Gastroesophageal sphincter (tissue), 4 donors: ENCODE results near the gene KASH5. TPM values are rescaled to one million over a fixed set of nuclear protein-coding genes. Genes with fewer than 3 reads are reported as not detected.

Source experiments
- ATAC-seq: fragments of 150-250 bp; one replicate; pipeline ENCODE4 v1.9.1; 2016; ENCODE audit warnings: mild to moderate bottlenecking, moderate library complexity
- H3K27ac ChIP-seq, 4 donors: fragments of 200-600 bp; sonication (generic) in 3 of 4; 1 replicate in 3 of 4; 2 replicates in 1 of 4; pipeline ENCODE4 v1.5.1; 2016 to 2019
- H3K27me3 ChIP-seq: fragments of 200-600 bp; sonication (generic); one replicate; pipeline ENCODE4 v1.5.1; 2019
- H3K36me3 ChIP-seq, 2 donors: fragments of 200-600 bp; sonication (generic); one replicate each; pipeline ENCODE4 v1.5.1; 2019; ENCODE audit warnings: control low read depth in 1 of 2
- H3K4me1 ChIP-seq, 3 donors: fragments of 200-600 bp; sonication (generic); 1 replicate in 2 of 3; 2 replicates in 1 of 3; pipeline ENCODE4 v1.5.1; 2016 to 2019; ENCODE audit warnings: control low read depth in 2 of 3
- H3K4me3 ChIP-seq, 2 donors: fragments of 200-600 bp; sonication (generic); one replicate each; pipeline ENCODE4 v1.5.1; 2019; ENCODE audit warnings: mild to moderate bottlenecking in 1 of 2, moderate library complexity in 1 of 2
- H3K9me3 ChIP-seq, 3 donors: fragments of 200-600 bp; sonication (generic); one replicate each; pipeline ENCODE4 v1.5.1; 2017 to 2019; ENCODE audit warnings: control low read depth in 2 of 3
- CTCF ChIP-seq, 4 experiments: fragments of 200-600 bp in 2 of 4; fragments of 450-650 bp in 2 of 4; sonication (generic) in 1 of 4; IDR thresholded peaks; one replicate each; pipeline ENCODE4 v1.5.1; 2017 to 2019; ENCODE audit warnings: antibody characterized with exemption in 4 of 4, mild to moderate bottlenecking in 2 of 4, moderate library complexity in 2 of 4
- EP300 ChIP-seq: sonication (generic); formaldehyde crosslinking; IDR thresholded peaks from one replicate; pipeline ENCODE4 v1.6.1; 2017; ENCODE audit warnings: antibody characterized with exemption, mild to moderate bottlenecking
- POLR2A ChIP-seq, 2 donors: fragments of 450-650 bp; IDR thresholded peaks; one replicate each; pipeline ENCODE4 v1.6.1; 2017; ENCODE audit warnings: antibody characterized with exemption in 2 of 2, mild to moderate bottlenecking in 2 of 2, moderate library complexity in 1 of 2
- POLR2AphosphoS5 ChIP-seq: sonication (generic); formaldehyde crosslinking; IDR thresholded peaks from one replicate; pipeline ENCODE4 v1.6.1; 2017; ENCODE audit warnings: antibody characterized with exemption
- WGBS, 2 donors: methylation state at CpG; one replicate each; pipeline ENCODE4 v1.1.5; 2018; ENCODE audit warnings: low coverage in 1 of 2; 5-methylcytosine and 5-hydroxymethylcytosine counted together
- total RNA-seq, 4 donors: library from RNA; depleted of rRNA; stranded (reverse); fragments of >200 nt; gene quantifications; one replicate each; pipeline ENCODE4 v1.1.0, GENCODE V29; 2016

The KASH5 gene
- total RNA-seq, 4 donors from 2014 or later: not detected

- H3K36me3 ChIP-seq: no peaks in the 10 kb centered on the region
- 3 to 5% methylated on average over 14 to 30 of the region's 58 CpGs for WGBS, 2 donors
- no peak for TF ChIP-seq EP300
- TF ChIP-seq CTCF (IDR thresholded peaks at IDR 0.05): peak in 2 of 4 experiments; percentile 41 to 54
- no peak for TF ChIP-seq POLR2AphosphoS5
- no peak for TF ChIP-seq POLR2A (IDR thresholded peaks at IDR 0.05)
- H3K27me3 ChIP-seq: peaks cover 100% of the 10 kb centered on the region
- H3K9me3 ChIP-seq: no peaks in the 10 kb centered on the region
- ATAC-seq: peak; percentile 65
- H3K4me1 ChIP-seq: peaks cover 0 to 36% (median 23%) of the 10 kb centered on the region in 3 donors
- peak overlapping the region in 1 of 2 donors; percentile 15 for H3K4me3 ChIP-seq
- no peak overlapping the region for H3K27ac ChIP-seq
Observed at GRCh38 chr19:49422407-49423070, 34.5 kb downstream of the KASH5 start.

- peaks cover 0 to 43% (median 29%) of the 10 kb centered on the region in 3 donors for H3K4me1 ChIP-seq
- ATAC-seq: no peak
- no peaks in the 10 kb centered on the region for H3K36me3 ChIP-seq
- TF ChIP-seq CTCF (IDR thresholded peaks at IDR 0.05): no peak
- no peak for TF ChIP-seq POLR2A (IDR thresholded peaks at IDR 0.05)
- TF ChIP-seq POLR2AphosphoS5: no peak
- TF ChIP-seq EP300: no peak
- 7 to 15% methylated on average over 12 to 22 of the region's 42 CpGs for WGBS, 2 donors
- H3K27me3 ChIP-seq: peaks cover 100% of the 10 kb centered on the region
- peak within 1 kb of the TSS in 1 of 2 donors; percentile 15 for H3K4me3 ChIP-seq
- no peaks in the 10 kb centered on the region for H3K9me3 ChIP-seq
- H3K27ac ChIP-seq: no peak within 1 kb of the TSS
Observed at GRCh38 chr19:49423071-49423984, 35.3 kb downstream of the KASH5 start, which contains the start of gene PTH2. Gene PTH2, minus strand, starts transcription at chr19:49423441. Its CDS starts 102 bp downstream, at chr19:49423339.

GRCh38 chr19:49423985-49424303 lies 35.9 kb downstream of the KASH5 start:
- no peaks in the 10 kb centered on the region for H3K36me3 ChIP-seq
- peaks cover 0 to 48% (median 32%) of the 10 kb centered on the region in 3 donors for H3K4me1 ChIP-seq
- 3 to 18% methylated on average over 3 of the region's 3 CpGs for WGBS, 2 donors
- no peak for TF ChIP-seq POLR2AphosphoS5
- TF ChIP-seq EP300: no peak
- no peak for TF ChIP-seq POLR2A (IDR thresholded peaks at IDR 0.05)
- no peak for TF ChIP-seq CTCF (IDR thresholded peaks at IDR 0.05)
- no peaks in the 10 kb centered on the region for H3K9me3 ChIP-seq
- no peak for ATAC-seq
- H3K27me3 ChIP-seq: peaks cover 100% of the 10 kb centered on the region
- H3K27ac ChIP-seq: no peak overlapping the region
- no peak overlapping the region for H3K4me3 ChIP-seq

- H3K4me3 ChIP-seq: no peak within 1 kb of the TSS
- TF ChIP-seq POLR2AphosphoS5: no peak
- H3K27ac ChIP-seq: no peak within 1 kb of the TSS
- 50 to 51% methylated on average over 4 to 6 of the region's 7 CpGs for WGBS, 2 donors
- no peaks in the 10 kb centered on the region for H3K36me3 ChIP-seq
- peaks cover 100% of the 10 kb centered on the region for H3K27me3 ChIP-seq
- H3K9me3 ChIP-seq: no peaks in the 10 kb centered on the region
- peaks cover 0 to 48% (median 32%) of the 10 kb centered on the region in 3 donors for H3K4me1 ChIP-seq
- no peak for ATAC-seq
Observed at GRCh38 chr19:49425178-49425577, 37.1 kb downstream of the KASH5 start, which contains the start of gene GFY. Gene GFY, plus strand, starts transcription at chr19:49425388. Its CDS starts 1,043 bp downstream, at chr19:49426431.

- no peak for ATAC-seq
- no peaks in the 10 kb centered on the region for H3K9me3 ChIP-seq
- 0 to 1% methylated on average over 4 to 12 of the region's 30 CpGs for WGBS, 2 donors
- no peaks in the 10 kb centered on the region for H3K36me3 ChIP-seq
- H3K4me1 ChIP-seq: peaks cover 0 to 42% (median 30%) of the 10 kb centered on the region in 3 donors
- H3K4me3 ChIP-seq: no peak overlapping the region
- TF ChIP-seq POLR2AphosphoS5 (no peak), EP300 (no peak), POLR2A (IDR thresholded peaks at IDR 0.05) (no peak), CTCF (IDR thresholded peaks at IDR 0.05) (no peak)
- H3K27ac ChIP-seq: no peak overlapping the region
- peaks cover 100% of the 10 kb centered on the region for H3K27me3 ChIP-seq
Observed at GRCh38 chr19:49425922-49426592, 38.0 kb downstream of the KASH5 start.
